Trophoblast cell (in vitro differentiated cells and primary cell): ENCODE measurements around the gene S100PBP.

ENCODE experiments used
- DNase-seq, 2 donors: peaks; one replicate each; pipeline ENCODE4 v3.0.0-alpha.2; 2016
- H2AFZ ChIP-seq: 2 replicates; pipeline ENCODE4 v1.6.1; 2013; ENCODE audit warnings: low read length, moderate library complexity, mild to moderate bottlenecking; ENCODE audit not compliant: insufficient read depth, poor library complexity
- H2AK5ac ChIP-seq: 2 replicates; pipeline ENCODE4 v1.6.1; 2013; ENCODE audit warnings: mild to moderate bottlenecking, low read length
- H2BK120ac ChIP-seq: 2 replicates; pipeline ENCODE4 v1.6.1; 2013; ENCODE audit warnings: low read length, mild to moderate bottlenecking, moderate library complexity; ENCODE audit not compliant: insufficient read depth, poor library complexity
- H2BK12ac ChIP-seq: 2 replicates; pipeline ENCODE4 v1.6.1; 2013; ENCODE audit warnings: mild to moderate bottlenecking, low read length, moderate library complexity
- H2BK5ac ChIP-seq: 2 replicates; pipeline ENCODE4 v1.6.1; 2013; ENCODE audit warnings: low read length, low read depth, moderate library complexity, mild to moderate bottlenecking; ENCODE audit not compliant: poor library complexity
- H3K14ac ChIP-seq: 2 replicates; pipeline ENCODE4 v1.6.1; 2013; ENCODE audit warnings: mild to moderate bottlenecking, low read length
- H3K18ac ChIP-seq: 2 replicates; pipeline ENCODE4 v1.6.1; 2013; ENCODE audit warnings: mild to moderate bottlenecking, low read length
- H3K23ac ChIP-seq: 2 replicates; pipeline ENCODE4 v1.6.1; 2013; ENCODE audit warnings: low read length
- H3K27ac ChIP-seq: 2 replicates; pipeline ENCODE4 v1.5.1; 2013; ENCODE audit warnings: low read depth, mild to moderate bottlenecking, inconsistent platforms, low read length, moderate library complexity
- H3K27me3 ChIP-seq: 2 replicates; pipeline ENCODE4 v1.6.1; 2013; ENCODE audit warnings: inconsistent platforms, mild to moderate bottlenecking, low read length, moderate library complexity; ENCODE audit not compliant: insufficient read depth
- H3K36me3 ChIP-seq, 2 experiments: 1 replicate in 1 of 2; 2 replicates in 1 of 2; pipeline ENCODE4 v1.6.1; 2013; ENCODE audit warnings: low read length in 2 of 2, mild to moderate bottlenecking in 2 of 2, moderate library complexity in 1 of 2; ENCODE audit not compliant: insufficient read depth in 2 of 2, control insufficient read depth in 1 of 2
- H3K4ac ChIP-seq: 2 replicates; pipeline ENCODE4 v1.6.1; 2013; ENCODE audit warnings: low read depth, mild to moderate bottlenecking, low read length, moderate library complexity
- H3K4me1 ChIP-seq, 2 experiments: 1 replicate in 1 of 2; 2 replicates in 1 of 2; pipeline ENCODE4 v1.6.1; 2013; ENCODE audit warnings: low read length in 2 of 2, mild to moderate bottlenecking in 2 of 2, moderate library complexity in 1 of 2; ENCODE audit not compliant: insufficient read depth in 2 of 2, control insufficient read depth in 1 of 2
- H3K4me2 ChIP-seq: 2 replicates; pipeline ENCODE4 v1.6.1; 2013; ENCODE audit warnings: inconsistent platforms, mild to moderate bottlenecking, low read length, moderate library complexity
- H3K4me3 ChIP-seq: 2 replicates; pipeline ENCODE4 v1.5.1; 2013; ENCODE audit warnings: mild to moderate bottlenecking, low read depth, low read length, inconsistent platforms
- H3K79me1 ChIP-seq: one replicate; pipeline ENCODE4 v1.6.1; 2013; ENCODE audit warnings: low read length
- H3K79me2 ChIP-seq: 2 replicates; pipeline ENCODE4 v1.6.1; 2013; ENCODE audit warnings: low read length, mild to moderate bottlenecking; ENCODE audit not compliant: control insufficient read depth, insufficient read depth, poor library complexity
- H3K9ac ChIP-seq: 2 replicates; pipeline ENCODE4 v1.6.1; 2013; ENCODE audit warnings: mild to moderate bottlenecking, low read length
- H3K9me3 ChIP-seq: 2 replicates; pipeline ENCODE4 v1.6.1; 2013; ENCODE audit warnings: low read depth, mild to moderate bottlenecking, control low read depth, inconsistent platforms, low read length; ENCODE audit not compliant: insufficient read depth
- H4K12ac ChIP-seq: 2 replicates; pipeline ENCODE4 v1.6.1; 2013; ENCODE audit warnings: low read depth, mild to moderate bottlenecking, low read length, moderate library complexity
- H4K8ac ChIP-seq: 2 replicates; pipeline ENCODE4 v1.6.1; 2013; ENCODE audit warnings: low read depth, mild to moderate bottlenecking, low read length, moderate library complexity
- H4K91ac ChIP-seq: one replicate; pipeline ENCODE4 v1.6.1; 2013; ENCODE audit warnings: low read depth, mild to moderate bottlenecking, low read length, moderate library complexity
- WGBS: extraction: QIAGEN DNeasy Blood & Tissue Kit; methylation state at CpG from one replicate; pipeline ENCODE4 v1.1.7; 2013; ENCODE audit warnings: missing lambda C conversion rate; ENCODE audit not compliant: insufficient read length, insufficient coverage; ENCODE audit errors: extremely low coverage; 5-methylcytosine and 5-hydroxymethylcytosine counted together

The S100PBP gene

GRCh38 chr1:32888677-32889420 lies 71.4 kb downstream of the S100PBP start:
- no peak overlapping the region for H2BK12ac ChIP-seq
- no peak overlapping the region for H3K4ac ChIP-seq
- H3K18ac ChIP-seq, result no peak overlapping the region
- H3K9ac ChIP-seq, result no peak overlapping the region
- H2BK5ac ChIP-seq, result no peak overlapping the region
- H3K27me3 ChIP-seq, result peaks cover 9% of the 10 kb centered on the region
- H3K79me1 ChIP-seq, result peaks cover 7% of the 10 kb centered on the region
- no peak overlapping the region for H4K8ac ChIP-seq
- WGBS, result no CpG with 5 or more reads among the region's 24 CpGs
- no peak overlapping the region for H3K27ac ChIP-seq
- H2BK120ac ChIP-seq, result no peak overlapping the region
- no peak overlapping the region for H3K14ac ChIP-seq
- no peaks in the 10 kb centered on the region for H3K79me2 ChIP-seq
- H4K12ac ChIP-seq, result no peak overlapping the region
- no peak overlapping the region for H2AFZ ChIP-seq
- no peak for DNase-seq
- no peak overlapping the region for H3K4me2 ChIP-seq
- H3K4me3 ChIP-seq, result no peak overlapping the region
- no peak overlapping the region for H4K91ac ChIP-seq
- H3K23ac ChIP-seq, result no peak overlapping the region
- H3K36me3 ChIP-seq, result no peaks in the 10 kb centered on the region
- peaks cover 2% of the 10 kb centered on the region for H3K9me3 ChIP-seq
- H2AK5ac ChIP-seq, result no peak overlapping the region
- H3K4me1 ChIP-seq, result peaks cover 4 to 9% of the 10 kb centered on the region in 2 experiments

GRCh38 chr1:32889731-32890278 lies 72.4 kb downstream of the S100PBP start:
- H3K4me2 ChIP-seq, result no peak overlapping the region
- no peak overlapping the region for H2BK12ac ChIP-seq
- WGBS, result no CpG with 5 or more reads among the region's 3 CpGs
- H3K79me1 ChIP-seq, result peaks cover 9% of the 10 kb centered on the region
- H3K18ac ChIP-seq, result no peak overlapping the region
- H3K4me3 ChIP-seq, result no peak overlapping the region
- peaks cover 4 to 10% of the 10 kb centered on the region in 2 experiments for H3K4me1 ChIP-seq
- no peak overlapping the region for H4K12ac ChIP-seq
- peaks cover 2% of the 10 kb centered on the region for H3K9me3 ChIP-seq
- no peak overlapping the region for H2BK5ac ChIP-seq
- H4K8ac ChIP-seq, result no peak overlapping the region
- peaks cover 3 to 4% of the 10 kb centered on the region in 2 experiments for H3K36me3 ChIP-seq
- H3K9ac ChIP-seq, result no peak overlapping the region
- H2AK5ac ChIP-seq, result no peak overlapping the region
- H2AFZ ChIP-seq, result no peak overlapping the region
- no peak overlapping the region for H3K4ac ChIP-seq
- H3K27me3 ChIP-seq, result peaks cover 9% of the 10 kb centered on the region
- no peak for DNase-seq
- H3K79me2 ChIP-seq, result no peaks in the 10 kb centered on the region
- H3K14ac ChIP-seq, result no peak overlapping the region
- H3K23ac ChIP-seq, result no peak overlapping the region
- no peak overlapping the region for H4K91ac ChIP-seq
- no peak overlapping the region for H3K27ac ChIP-seq
- H2BK120ac ChIP-seq, result no peak overlapping the region

GRCh38 chr1:32890516-32891240 lies 73.2 kb downstream of the S100PBP start:
- H2AK5ac ChIP-seq, result no peak overlapping the region
- H3K23ac ChIP-seq, result no peak overlapping the region
- no peak overlapping the region for H3K4ac ChIP-seq
- H4K12ac ChIP-seq, result no peak overlapping the region
- H3K9ac ChIP-seq, result no peak overlapping the region
- H3K79me2 ChIP-seq, result no peaks in the 10 kb centered on the region
- H4K8ac ChIP-seq, result no peak overlapping the region
- peaks cover 9% of the 10 kb centered on the region for H3K79me1 ChIP-seq
- H3K36me3 ChIP-seq, result peaks cover 12 to 13% of the 10 kb centered on the region in 2 experiments
- H3K27ac ChIP-seq, result no peak overlapping the region
- H3K4me2 ChIP-seq, result no peak overlapping the region
- no peak overlapping the region for H2BK5ac ChIP-seq
- peaks cover 4 to 10% of the 10 kb centered on the region in 2 experiments for H3K4me1 ChIP-seq
- no peak overlapping the region for H2BK120ac ChIP-seq
- no peak overlapping the region for H4K91ac ChIP-seq
- H3K27me3 ChIP-seq, result peaks cover 4% of the 10 kb centered on the region
- no peak overlapping the region for H3K14ac ChIP-seq
- H3K9me3 ChIP-seq, result peaks cover 2% of the 10 kb centered on the region
- no peak overlapping the region for H3K4me3 ChIP-seq
- H2BK12ac ChIP-seq, result no peak overlapping the region
- H3K18ac ChIP-seq, result no peak overlapping the region
- no peak overlapping the region for H2AFZ ChIP-seq
- WGBS, result no CpG with 5 or more reads among the region's 7 CpGs
- DNase-seq, result no peak

- no peak overlapping the region for H3K23ac ChIP-seq
- no peak overlapping the region for H3K9ac ChIP-seq
These were observed 73.8 kb downstream of the S100PBP start for GRCh38 chr1:32891241-32891570.

More at GRCh38 chr1:32891241-32891570, 73.8 kb downstream of the S100PBP start:
- Histone ChIP-seq H3K79me1 (peaks cover 9% of the 10 kb centered on the region), H3K14ac (no peak overlapping the region), H3K4me2 (no peak overlapping the region), H3K4me1 (peaks cover 4 to 10% of the 10 kb centered on the region in 2 experiments), H3K18ac (no peak overlapping the region), H3K79me2 (no peaks in the 10 kb centered on the region), H3K27me3 (no peaks in the 10 kb centered on the region), H2AK5ac (no peak overlapping the region), H2BK5ac (no peak overlapping the region), H3K4ac (no peak overlapping the region), H2AFZ (no peak overlapping the region), H4K8ac (no peak overlapping the region), H4K12ac (no peak overlapping the region), H3K4me3 (no peak overlapping the region), H2BK120ac (no peak overlapping the region), H3K9me3 (peaks cover 2% of the 10 kb centered on the region), H2BK12ac (no peak overlapping the region), H3K27ac (no peak overlapping the region), H3K36me3 (peaks cover 16 to 17% of the 10 kb centered on the region in 2 experiments), H4K91ac (no peak overlapping the region)
- no CpG with 5 or more reads among the region's 1 CpG for WGBS
- DNase-seq, result no peak
